ENCODE measurements around the gene BCAS4.

- TF ChIP-seq POLR2A (IDR thresholded peaks at IDR 0.05; ENCODE audit: low read length): no peak
- no peak for TF ChIP-seq GATA1 (IDR thresholded peaks at IDR 0.05; ENCODE audit: low read depth, low read length)
These were observed 75.8 kb downstream of the BCAS4 start for GRCh38 chr20:50870561-50871161.
